ENCODE results near the gene ZKSCAN5.
"Not testable (repeated sequence)": the region's sequence is repeated elsewhere in the genome, so short reads cannot be mapped to it uniquely, and the experiment has no call there.

ZKSCAN5 gene

GRCh38 chr7:99557196-99557607 lies 52.7 kb downstream of the ZKSCAN5 start:
- no peak for DNase-seq

GRCh38 chr7:99557940-99558305 lies 53.5 kb downstream of the ZKSCAN5 start:
- DNase-seq: no peak

- peak; percentile 99 for DNase-seq
These were observed 54.1 kb downstream of the ZKSCAN5 start, which contains the start of gene ZNF655 for GRCh38 chr7:99558306-99559174. Gene ZNF655 (plus strand): TSS chr7:99558642. CDS start chr7:99560560, 1,918 bp downstream.

GRCh38 chr7:99559175-99559915 lies 54.9 kb downstream of the ZKSCAN5 start:
- DNase-seq: no peak

- no peak for DNase-seq
These were observed 56.6 kb downstream of the ZKSCAN5 start for GRCh38 chr7:99560834-99561736.

- no peak for DNase-seq
These were observed 57.2 kb downstream of the ZKSCAN5 start for GRCh38 chr7:99561737-99562051.

GRCh38 chr7:99562114-99562784 lies 57.8 kb downstream of the ZKSCAN5 start:
- DNase-seq: no peak

GRCh38 chr7:99562832-99563231 lies 58.4 kb downstream of the ZKSCAN5 start:
- no peak for DNase-seq

GRCh38 chr7:99563650-99564049 lies 59.2 kb downstream of the ZKSCAN5 start:
- no peak for DNase-seq

GRCh38 chr7:99568770-99569169 lies 64.3 kb downstream of the ZKSCAN5 start:
- DNase-seq: not testable (repeated sequence)

- no peak for DNase-seq
These were observed 67.3 kb downstream of the ZKSCAN5 start for GRCh38 chr7:99571768-99572167.

GRCh38 chr7:99573257-99573656 lies 68.8 kb downstream of the ZKSCAN5 start:
- no peak for DNase-seq

- DNase-seq: no peak
These were observed 71.8 kb downstream of the ZKSCAN5 start for GRCh38 chr7:99576251-99576650.

- DNase-seq: no peak
These were observed 75.0 kb downstream of the ZKSCAN5 start for GRCh38 chr7:99579281-99579955.

- DNase-seq: peak; percentile 93
These were observed 75.7 kb downstream of the ZKSCAN5 start for GRCh38 chr7:99579956-99580777.

GRCh38 chr7:99580778-99581332 lies 76.4 kb downstream of the ZKSCAN5 start:
- DNase-seq: peak; percentile 4

Measured in eye (tissue), 1 donor.